ENCODE measurements around the gene HOXC10. TPM values are rescaled to one million over a fixed set of nuclear protein-coding genes. Genes with fewer than 3 reads are reported as not detected.
A peak's percentile ranks its signal among the peaks of the same experiment; 100 is the strongest.

HOXC10 gene
- total and polyA plus RNA-seq, 2 donors (not counting 3 experiments of a cell fraction or from before 2014, with no cell fraction given), result 0.18 TPM; not detected in 1

- H3K36me3 ChIP-seq (ENCODE audit: control insufficient read depth in 2 of 2, extremely low read depth in 1 of 2, insufficient read depth in 2 of 2, low read length in 2 of 2), result no peaks in the 10 kb centered on the region
- H3K27me3 ChIP-seq (ENCODE audit: control insufficient read depth in 2 of 2, insufficient read depth in 2 of 2, low read length in 2 of 2), result peaks cover 85 to 99% of the 10 kb centered on the region in 2 experiments
- no peak for DNase-seq (ENCODE audit: low read depth, low spot score)
- no peaks in the 10 kb centered on the region for H3K9me1 ChIP-seq (replicated peaks; ENCODE audit: control insufficient read depth, extremely low read depth, insufficient read depth, low read length)
- H3K4me3 ChIP-seq (replicated peaks in 1 of 3; ENCODE audit: insufficient read depth in 1 of 3, low read depth in 1 of 3, low read length in 3 of 3), result peak overlapping the region in 1 of 3 experiments; percentile 23
- intact Hi-C loops (cut with micrococcal nuclease), result no loop called here
- H3K4me1 ChIP-seq (ENCODE audit: control insufficient read depth, extremely low read depth, insufficient read depth, low read length), result no peaks in the 10 kb centered on the region
- ChIA-PET CTCF (interaction anchor here (0.6 to 3.7 kb wide), 4 partner anchors 10 to 231 kb away, joined by 5 to 17 read pairs (median 8); no protein-coding TSS in a partner anchor), POLR2A (interaction anchor here (0.6 kb wide), 1 partner anchor 598 kb away, joined by 3 read pairs; no protein-coding TSS in a partner anchor)
- BruUV-seq (replicated peaks), result no TSS peak
- H3K9ac ChIP-seq (replicated peaks; ENCODE audit: extremely low read depth, insufficient read depth, low read length), result no peak overlapping the region
- peak; percentile 76 for TF ChIP-seq EZH2 (IDR thresholded peaks at IDR 0.05; ENCODE audit: borderline replicate concordance, low read depth, low read length, severe bottlenecking)
- TF ChIP-seq MYC (IDR thresholded peaks at IDR 0.05; ENCODE audit: low read depth, low read length), result no peak
- no peak for TF ChIP-seq JUN (IDR thresholded peaks at IDR 0.05; ENCODE audit: borderline replicate concordance, insufficient read depth, insufficient read length, low read depth)
- H2AFZ ChIP-seq (ENCODE audit: low read depth, low read length), result peak overlapping the region; percentile 37
- no peaks in the 10 kb centered on the region for H3K9me3 ChIP-seq (replicated peaks; ENCODE audit: control insufficient read depth, insufficient read depth, low read length)
- no peaks in the 10 kb centered on the region for H3K79me2 ChIP-seq (ENCODE audit: control insufficient read depth, insufficient read depth, low read length)
- dilution Hi-C loops (cut with MboI; ENCODE audit: extremely low pct_ligation_motif_present, low sequenced_read_pairs), result no loop called here
- H4K20me1 ChIP-seq (replicated peaks; ENCODE audit: control insufficient read depth, extremely low read depth, insufficient read depth, low read length), result no peaks in the 10 kb centered on the region
- H3K27ac ChIP-seq (ENCODE audit: insufficient read depth, low read depth, low read length), result no peak overlapping the region
- peak overlapping the region; percentile 22 for H3K4me2 ChIP-seq (ENCODE audit: insufficient read depth, low read length)
- peak; percentile 54 for FAIRE-seq
These were observed 10.7 kb downstream of the HOXC10 start for GRCh38 chr12:53995378-53996239.

Measured in endothelial cell of umbilical vein (primary cell).